Stimulated activated CD8-positive, alpha-beta memory T cell treated with anti-CD3 and anti-CD28 coated beads, Interleukin-12 subunit alpha, Interleukin-12 subunit beta, amount 100 ng/mL, for 24 hours (primary cell): ENCODE data around the gene C1orf74.
"Not testable (repeated sequence)": the region's sequence is repeated elsewhere in the genome, so short reads cannot be mapped to it uniquely, and the experiment has no call there.

Experiments used
- DNase-seq: peaks from one replicate; pipeline ENCODE4 v3.0.0-alpha.2; 2020; ENCODE audit errors: extremely low read depth

The C1orf74 gene

GRCh38 chr1:209805875-209806760 is 21.8 kb upstream of the C1orf74 start, which contains the start of gene IRF6:
IRF6 (minus strand) TSS chr1:209806142; CDS start chr1:209801413, 4,729 bp downstream.
- peak; percentile 33 for DNase-seq

DNA sequence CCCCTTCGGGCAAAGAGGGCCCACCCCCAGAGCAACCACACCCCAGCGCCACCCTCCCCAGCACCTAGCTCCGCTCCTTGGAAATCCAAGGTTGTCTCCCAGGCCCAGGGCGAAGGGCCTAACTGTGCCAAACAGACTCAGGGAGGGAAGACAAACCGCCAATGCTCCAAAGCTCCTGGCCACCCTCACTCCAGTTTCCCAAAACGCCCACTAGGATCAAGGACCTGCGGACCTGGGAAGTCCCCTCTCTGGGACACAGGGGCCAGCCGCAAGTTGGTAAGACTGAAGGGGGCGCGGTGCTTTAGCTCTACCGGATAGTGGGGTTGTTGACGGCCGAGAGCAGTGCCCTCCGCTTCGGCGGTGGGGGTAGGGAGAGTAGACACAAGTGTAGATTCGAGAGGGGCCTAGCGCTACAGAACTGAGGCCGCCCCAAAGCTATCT is 21.0 kb upstream of the C1orf74 start:
- no peak for DNase-seq

- no peak for DNase-seq
Measured at GRCh38 chr1:209803568-209803967, 19.2 kb upstream of the C1orf74 start.

- no peak for DNase-seq
Measured at GRCh38 chr1:209802780-209803152, 18.4 kb upstream of the C1orf74 start.

GRCh38 chr1:209802117-209802779 is 17.9 kb upstream of the C1orf74 start:
- DNase-seq, result no peak

- DNase-seq, result no peak
Measured at GRCh38 chr1:209800984-209801834, 16.9 kb upstream of the C1orf74 start.

GRCh38 chr1:209797978-209798639 is 13.8 kb upstream of the C1orf74 start:
- DNase-seq, result no peak

- DNase-seq, result not testable (repeated sequence)
Measured at GRCh38 chr1:209793711-209794110, 9.4 kb upstream of the C1orf74 start.

DNA sequence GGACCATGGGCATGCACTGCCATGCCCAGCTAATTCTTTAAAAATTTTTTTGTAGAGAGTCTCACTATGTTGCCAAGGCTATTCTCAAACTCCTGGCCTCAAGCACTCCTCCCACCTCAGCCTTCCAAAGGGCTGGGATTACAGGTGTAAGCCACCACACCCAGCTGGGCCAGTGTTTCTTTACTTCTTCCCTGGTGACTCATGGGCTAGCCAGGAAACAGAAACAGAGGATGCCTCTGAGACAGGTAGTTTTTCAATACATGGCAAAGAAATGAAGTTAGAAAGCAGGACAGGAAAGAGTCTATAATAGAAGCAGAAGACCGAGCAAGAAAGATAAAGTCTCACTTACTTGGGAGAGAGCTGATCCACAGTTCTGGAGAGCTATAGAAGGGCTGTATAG is 7.6 kb upstream of the C1orf74 start:
- no peak for DNase-seq

- no peak for DNase-seq
Measured at GRCh38 chr1:209790286-209791193, 6.2 kb upstream of the C1orf74 start.

GRCh38 chr1:209789245-209789644 is 4.9 kb upstream of the C1orf74 start:
- DNase-seq, result no peak

- no peak for DNase-seq
Measured at GRCh38 chr1:209787551-209787950, 3.2 kb upstream of the C1orf74 start.

- no peak for DNase-seq
Measured at GRCh38 chr1:209786146-209786545, 1.8 kb upstream of the C1orf74 start.

- DNase-seq, result no peak
Measured at GRCh38 chr1:209785592-209785991, 1.2 kb upstream of the C1orf74 start.

GRCh38 chr1:209783386-209783785 is 973 bp downstream of the C1orf74 start:
- DNase-seq, result no peak

DNA sequence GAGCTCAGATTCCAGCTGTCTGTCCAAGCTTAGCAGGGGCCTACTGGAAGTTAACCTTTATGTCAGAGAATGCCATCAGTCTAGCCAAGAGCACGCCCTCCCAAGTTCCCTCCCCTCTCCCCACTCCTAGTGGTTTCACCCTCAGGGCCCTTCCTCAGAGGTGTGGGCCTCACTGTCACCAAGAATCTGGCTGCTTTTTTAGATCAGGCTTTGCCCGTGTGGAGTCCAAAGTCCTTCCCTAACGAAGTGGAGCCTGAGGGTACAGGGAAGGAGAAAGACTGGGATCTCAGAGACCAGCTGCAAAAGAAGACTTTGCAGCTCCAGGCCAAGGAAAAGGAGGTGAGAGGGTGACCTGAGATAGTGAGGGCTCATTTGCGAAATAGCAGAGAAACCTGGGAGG is 4.1 kb downstream of the C1orf74 start:
- no peak for DNase-seq

- no peak for DNase-seq
Measured at GRCh38 chr1:209778102-209778501, 6.3 kb downstream of the C1orf74 start.

GRCh38 chr1:209777587-209777986 is 6.8 kb downstream of the C1orf74 start:
- DNase-seq, result no peak

GRCh38 chr1:209775678-209776077 is 8.7 kb downstream of the C1orf74 start:
- no peak for DNase-seq

DNA sequence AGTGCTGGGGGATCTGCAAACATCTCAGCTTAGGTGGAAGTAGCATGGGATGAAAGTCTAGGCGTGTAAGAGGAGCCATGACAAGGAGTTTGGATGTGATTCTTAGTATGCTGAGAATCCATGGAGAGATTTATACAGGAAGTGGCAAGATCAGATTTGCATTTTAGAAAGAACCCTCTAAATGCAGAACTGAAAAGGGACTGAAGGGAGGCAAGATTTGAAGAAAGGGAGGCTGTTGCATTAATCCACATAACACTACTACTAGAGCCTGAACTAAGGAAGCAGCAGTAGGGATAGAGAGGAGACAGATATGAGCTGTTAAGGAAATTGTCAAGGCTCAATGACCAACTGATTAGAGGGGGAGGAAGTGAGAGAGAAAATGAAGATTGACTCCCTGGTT is 9.8 kb downstream of the C1orf74 start:
- DNase-seq, result no peak
